Activated CD8-positive, alpha-beta T cell treated with anti-CD3 and anti-CD28 coated beads for 36 hours (primary cell): ENCODE results near the gene TIPRL. TPM values are rescaled to one million over a fixed set of nuclear protein-coding genes. Genes with fewer than 3 reads are reported as not detected.

ENCODE experiments used
- ATAC-seq: fragments of 200-7000 bp; cut with Tn5 transposase; one replicate; pipeline ENCODE4 v1.10.0; 2021; ENCODE audit warnings: mild to moderate bottlenecking, moderate library complexity
- CTCF ChIA-PET: fragments of 350-600 bp; sonication (Branson Sonifier 250); formaldehyde crosslinking; loops from one replicate; lab custom pipeline; 2021; ENCODE audit warnings: antibody characterized with exemption; lab: Charles Lee
- POLR2A ChIA-PET: fragments of 350-600 bp; sonication (Branson Sonifier 250); formaldehyde crosslinking; loops from one replicate; lab custom pipeline; 2021; ENCODE audit warnings: antibody characterized with exemption; lab: Charles Lee
- DNase-seq: peaks from one replicate; pipeline ENCODE4 v3.0.0-alpha.2; 2020
- H3K27ac Mint-ChIP-seq: one replicate; pipeline ENCODE4 v1.8.0; 2021; ENCODE audit warnings: mild to moderate bottlenecking, mixed read lengths
- H3K27me3 Mint-ChIP-seq: one replicate; pipeline ENCODE4 v1.8.0; 2021; ENCODE audit warnings: mixed read lengths
- H3K36me3 Mint-ChIP-seq: one replicate; pipeline ENCODE4 v1.8.0; 2021; ENCODE audit warnings: low read depth, mixed read lengths
- H3K4me1 Mint-ChIP-seq: one replicate; pipeline ENCODE4 v1.8.0; 2021; ENCODE audit warnings: low read depth, mixed read lengths
- H3K4me3 Mint-ChIP-seq: one replicate; pipeline ENCODE4 v1.8.0; 2021; ENCODE audit warnings: mild to moderate bottlenecking, moderate library complexity, mixed read lengths
- H3K9me3 Mint-ChIP-seq: one replicate; pipeline ENCODE4 v1.8.0; 2021; ENCODE audit warnings: mixed read lengths
- CTCF ChIP-seq: fragments of 200-600 bp; IDR thresholded peaks from one replicate; pipeline ENCODE4 v1.8.0; 2022; ENCODE audit warnings: antibody characterized with exemption, mild to moderate bottlenecking
- intact Hi-C: fragments of 100-400 bp; cut with micrococcal nuclease; formaldehyde crosslinking; loops from one replicate; pipeline ENCODE4 v1.10.0; 2022
- total RNA-seq, 2 experiments: library from RNA; stranded (reverse); gene quantifications; one replicate each; pipeline ENCODE4 v1.2.3, GENCODE V29; 2021

The TIPRL gene
- total RNA-seq, 2 experiments from 2014 or later: 52.2 to 52.5 TPM

GRCh38 chr1:168146160-168146539, 32.6 kb upstream of the TIPRL start:
- no peaks in the 10 kb centered on the region for H3K36me3 Mint-ChIP-seq
- DNase-seq (no peak), ATAC-seq (no peak)
- ChIA-PET CTCF (interaction anchor here (0.7 to 2.9 kb wide), 14 partner anchors 12 to 219 kb away, joined by 3 to 21 read pairs (median 4); partner anchors contain the start of gene SFT2D2), POLR2A (no interaction called here)
- intact Hi-C loops: no loop called here
- no peak overlapping the region for H3K4me3 Mint-ChIP-seq
- peaks cover 9% of the 10 kb centered on the region for H3K4me1 Mint-ChIP-seq
- no peaks in the 10 kb centered on the region for H3K27me3 Mint-ChIP-seq
- H3K9me3 Mint-ChIP-seq: no peaks in the 10 kb centered on the region
- TF ChIP-seq CTCF: no peak
- H3K27ac Mint-ChIP-seq: no peak overlapping the region

GRCh38 chr1:168146626-168147025, 32.1 kb upstream of the TIPRL start:
- CTCF ChIA-PET: interaction anchor here (0.8 to 2.9 kb wide), 5 partner anchors 22 to 89 kb away, joined by 3 to 19 read pairs (median 3); no protein-coding TSS in a partner anchor
- H3K27ac Mint-ChIP-seq: no peak overlapping the region
- no peak for TF ChIP-seq CTCF
- intact Hi-C loops: no loop called here
- ATAC-seq (no peak), DNase-seq (no peak)
- no peaks in the 10 kb centered on the region for H3K27me3 Mint-ChIP-seq
- H3K9me3 Mint-ChIP-seq: no peaks in the 10 kb centered on the region
- H3K4me1 Mint-ChIP-seq: peaks cover 9% of the 10 kb centered on the region
- no peaks in the 10 kb centered on the region for H3K36me3 Mint-ChIP-seq
- no peak overlapping the region for H3K4me3 Mint-ChIP-seq
- POLR2A ChIA-PET: no interaction called here

GRCh38 chr1:168148916-168149315, 29.8 kb upstream of the TIPRL start:
- Mint-ChIP-seq H3K9me3 (no peaks in the 10 kb centered on the region), H3K4me1 (peaks cover 9% of the 10 kb centered on the region), H3K36me3 (no peaks in the 10 kb centered on the region), H3K27me3 (no peaks in the 10 kb centered on the region), H3K27ac (no peak overlapping the region), H3K4me3 (no peak overlapping the region)
- no peak for TF ChIP-seq CTCF
- ATAC-seq (no peak), DNase-seq (no peak)
- CTCF ChIA-PET: no interaction called here
- POLR2A ChIA-PET: interaction anchor here (0.6 kb wide), 1 partner anchor 99 kb away, joined by 3 read pairs; no protein-coding TSS in a partner anchor
- intact Hi-C loops: no loop called here

- POLR2A ChIA-PET: no interaction called here
- no peaks in the 10 kb centered on the region for H3K36me3 Mint-ChIP-seq
Measured at GRCh38 chr1:168150283-168150682, 28.5 kb upstream of the TIPRL start.

More at GRCh38 chr1:168150283-168150682, 28.5 kb upstream of the TIPRL start:
- peaks cover 9% of the 10 kb centered on the region for H3K4me1 Mint-ChIP-seq
- no peak overlapping the region for H3K27ac Mint-ChIP-seq
- no peaks in the 10 kb centered on the region for H3K9me3 Mint-ChIP-seq
- intact Hi-C loops: no loop called here
- H3K4me3 Mint-ChIP-seq: no peak overlapping the region
- DNase-seq (no peak), ATAC-seq (no peak)
- no peak for TF ChIP-seq CTCF
- H3K27me3 Mint-ChIP-seq: no peaks in the 10 kb centered on the region
- CTCF ChIA-PET: interaction anchor here (1.4 kb wide), 1 partner anchor 68 kb away, joined by 4 read pairs; no protein-coding TSS in a partner anchor
